VCaP (cell line): ENCODE data around the gene WNT3A.

ENCODE experiments used
- H3K27ac ChIP-seq: fragments of 450-650 bp; 2 replicates; pipeline ENCODE4 v1.5.1; 2017
- TF ChIP-seq, protein P1 (sequence below): fragments of 450-650 bp; conservative IDR thresholded peaks from 2 replicates; pipeline ENCODE4 v1.5.1; 2017; ENCODE audit warnings: mild to moderate bottlenecking, moderate library complexity

The WNT3A gene

GRCh38 chr1:228072658-228073043 is 65.9 kb downstream of the WNT3A start:
- H3K27ac ChIP-seq: no peak overlapping the region
- TF ChIP-seq, protein P1, sequence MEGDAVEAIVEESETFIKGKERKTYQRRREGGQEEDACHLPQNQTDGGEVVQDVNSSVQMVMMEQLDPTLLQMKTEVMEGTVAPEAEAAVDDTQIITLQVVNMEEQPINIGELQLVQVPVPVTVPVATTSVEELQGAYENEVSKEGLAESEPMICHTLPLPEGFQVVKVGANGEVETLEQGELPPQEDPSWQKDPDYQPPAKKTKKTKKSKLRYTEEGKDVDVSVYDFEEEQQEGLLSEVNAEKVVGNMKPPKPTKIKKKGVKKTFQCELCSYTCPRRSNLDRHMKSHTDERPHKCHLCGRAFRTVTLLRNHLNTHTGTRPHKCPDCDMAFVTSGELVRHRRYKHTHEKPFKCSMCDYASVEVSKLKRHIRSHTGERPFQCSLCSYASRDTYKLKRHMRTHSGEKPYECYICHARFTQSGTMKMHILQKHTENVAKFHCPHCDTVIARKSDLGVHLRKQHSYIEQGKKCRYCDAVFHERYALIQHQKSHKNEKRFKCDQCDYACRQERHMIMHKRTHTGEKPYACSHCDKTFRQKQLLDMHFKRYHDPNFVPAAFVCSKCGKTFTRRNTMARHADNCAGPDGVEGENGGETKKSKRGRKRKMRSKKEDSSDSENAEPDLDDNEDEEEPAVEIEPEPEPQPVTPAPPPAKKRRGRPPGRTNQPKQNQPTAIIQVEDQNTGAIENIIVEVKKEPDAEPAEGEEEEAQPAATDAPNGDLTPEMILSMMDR: no peak

GRCh38 chr1:228073061-228073856 is 66.5 kb downstream of the WNT3A start:
- TF ChIP-seq, protein P1: no peak
- no peak overlapping the region for H3K27ac ChIP-seq

DNA sequence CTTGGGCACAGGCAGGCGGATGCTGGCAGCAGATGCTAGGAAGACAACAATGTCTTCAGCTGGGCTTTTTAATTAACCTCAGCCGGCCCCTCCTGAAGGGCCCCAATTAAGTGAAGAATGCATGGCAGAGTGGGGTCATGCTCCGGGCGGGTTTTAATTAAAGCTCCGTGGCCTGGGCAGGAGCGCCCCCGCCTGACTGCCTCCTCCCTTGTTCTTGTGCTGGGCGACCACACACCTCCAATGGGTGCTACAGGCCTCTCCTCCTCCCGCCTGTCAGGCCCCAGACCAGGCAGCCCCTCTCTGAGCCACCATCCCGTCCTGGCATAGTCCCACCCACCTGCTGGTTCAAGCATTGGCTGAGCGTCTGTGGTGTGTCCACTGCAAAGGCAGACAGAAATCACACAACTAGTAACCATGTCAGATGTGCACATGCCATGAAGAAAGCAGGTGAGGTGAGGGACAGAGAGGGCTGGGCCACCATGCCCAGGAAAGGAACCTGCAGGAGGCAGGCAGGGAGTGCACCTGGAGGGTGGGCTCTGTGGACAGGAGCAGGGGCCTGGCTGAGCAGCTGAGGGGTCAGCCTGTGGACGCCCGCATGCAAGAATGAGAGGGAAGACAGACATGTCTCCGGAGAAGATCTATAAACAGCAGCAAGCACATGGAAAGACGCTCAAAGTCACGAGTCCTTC is 67.2 kb downstream of the WNT3A start:
- TF ChIP-seq, protein P1: no peak
- H3K27ac ChIP-seq: no peak overlapping the region

- TF ChIP-seq, protein P1: no peak
- no peak overlapping the region for H3K27ac ChIP-seq
Observed at GRCh38 chr1:228074954-228075730, 68.3 kb downstream of the WNT3A start.

- TF ChIP-seq, protein P1: no peak
- no peak overlapping the region for H3K27ac ChIP-seq
Observed at GRCh38 chr1:228075801-228076271, 69.0 kb downstream of the WNT3A start.

DNA sequence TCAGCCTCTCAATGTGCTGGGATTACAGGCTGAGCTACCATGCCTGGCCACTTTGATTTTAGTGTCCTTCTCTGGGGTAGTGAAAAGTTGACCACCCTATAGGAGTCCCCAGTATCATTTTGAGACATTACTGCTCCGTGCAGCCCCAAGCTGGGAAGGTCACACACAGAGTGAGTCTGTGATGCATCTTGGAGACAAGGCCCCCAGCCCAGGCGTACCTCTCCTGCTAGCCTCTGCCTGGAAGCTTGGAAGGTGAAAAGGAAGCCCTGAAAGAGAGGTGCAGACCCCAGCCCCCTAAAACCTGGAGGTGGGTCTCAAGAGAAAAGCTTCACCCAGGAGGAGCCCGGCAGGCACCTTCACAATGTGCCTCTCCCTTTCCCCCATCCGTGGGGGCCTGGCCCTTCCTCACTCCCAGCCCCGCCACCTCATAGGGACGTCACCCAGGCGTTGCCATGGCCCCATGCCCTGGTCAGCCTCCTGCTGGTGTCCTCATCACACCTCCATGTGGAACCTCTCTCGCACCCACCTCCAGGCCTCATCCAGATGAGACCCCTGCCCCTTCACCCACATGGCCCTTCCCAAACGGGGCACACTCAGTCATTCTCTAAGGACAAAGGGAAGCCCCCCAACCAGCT is 70.1 kb downstream of the WNT3A start:
- TF ChIP-seq, protein P1: no peak
- H3K27ac ChIP-seq: no peak overlapping the region
